ENCODE results near the gene CCDC148.

DNA sequence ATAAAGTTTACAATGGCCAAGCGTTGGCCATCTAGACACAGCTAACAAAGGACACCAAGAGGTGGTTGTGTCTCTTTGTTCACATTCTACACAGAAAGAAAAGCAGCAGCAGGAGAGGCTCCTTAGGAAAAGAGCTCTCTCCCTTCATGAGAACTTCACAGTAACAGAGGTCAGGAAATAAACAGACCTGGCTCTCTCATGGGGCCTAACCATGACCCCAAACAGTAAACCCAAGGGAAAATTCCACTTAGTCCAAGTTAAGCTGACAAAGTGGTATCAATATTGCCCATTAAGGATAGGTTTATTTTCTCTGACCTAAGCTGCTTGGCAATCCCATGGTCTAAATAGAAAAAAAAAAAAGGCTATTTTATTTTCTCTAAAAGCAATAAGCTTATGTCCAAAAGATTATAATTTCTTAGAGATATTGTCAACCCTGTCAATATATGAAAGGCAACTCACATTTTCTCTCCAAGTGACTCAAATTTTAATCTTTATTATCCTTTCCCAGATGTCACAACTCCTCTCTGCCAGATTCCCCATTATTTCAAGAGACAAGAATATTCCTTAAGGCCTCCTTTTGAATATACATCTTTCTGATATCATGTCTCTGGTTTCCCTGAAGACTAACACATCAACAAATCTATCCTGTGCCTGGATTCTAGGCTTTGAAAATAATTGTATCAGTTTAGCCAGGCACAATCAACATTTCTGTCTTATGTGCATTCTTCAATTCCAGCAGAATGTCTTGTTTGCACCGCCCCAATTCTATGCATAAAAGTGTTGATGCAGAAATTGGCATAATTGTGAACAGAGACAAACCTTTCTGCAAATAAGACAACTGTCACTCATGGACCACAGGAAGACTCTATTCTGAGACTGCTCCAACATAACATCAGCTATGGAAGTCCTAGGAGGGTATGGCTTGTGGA lies 263.8 kb downstream of the CCDC148 start:
- no peak for TF ChIP-seq SIN3A (IDR thresholded peaks at IDR 0.05; ENCODE audit: borderline replicate concordance, insufficient read depth, low read length)
- no peak for TF ChIP-seq TAF1 (IDR thresholded peaks at IDR 0.05; ENCODE audit: borderline replicate concordance, insufficient read depth, low read length)
